Panc1 (cell line): ENCODE results near the gene LY6G5B.

Source experiments
- POLR2AphosphoS5 ChIP-seq: IDR thresholded peaks from 2 replicates; pipeline ENCODE4 v1.6.1; 2012; ENCODE audit warnings: mild to moderate bottlenecking, low read depth, low read length, moderate library complexity
- REST ChIP-seq, 2 experiments: IDR thresholded peaks; 2 replicates each; pipeline ENCODE4 v1.6.1; 2011 to 2012; ENCODE audit warnings: low read depth in 2 of 2, control low read depth in 1 of 2, low read length in 1 of 2, mild to moderate bottlenecking in 1 of 2, moderate library complexity in 1 of 2; ENCODE audit not compliant: insufficient read depth in 1 of 2
- SIN3A ChIP-seq: IDR thresholded peaks from 2 replicates; pipeline ENCODE4 v1.6.1; 2012; ENCODE audit warnings: low read depth, mild to moderate bottlenecking, low read length, moderate library complexity, borderline replicate concordance; ENCODE audit not compliant: insufficient read depth
- TF ChIP-seq, protein P1 (sequence below): fragments of 450-650 bp; IDR thresholded peaks from 2 replicates; pipeline ENCODE4 v1.5.1; 2017; ENCODE audit warnings: mild to moderate bottlenecking

GRCh38 chr6:31639449-31639861 is 30.3 kb upstream of the LY6G5B start:
- TF ChIP-seq POLR2AphosphoS5 (no peak), REST (IDR thresholded peaks at IDR 0.05; ENCODE audit: insufficient read depth in 1 of 2, low read depth in 2 of 2, low read length in 1 of 2) (no peak), SIN3A (no peak)
- TF ChIP-seq, protein P1, sequence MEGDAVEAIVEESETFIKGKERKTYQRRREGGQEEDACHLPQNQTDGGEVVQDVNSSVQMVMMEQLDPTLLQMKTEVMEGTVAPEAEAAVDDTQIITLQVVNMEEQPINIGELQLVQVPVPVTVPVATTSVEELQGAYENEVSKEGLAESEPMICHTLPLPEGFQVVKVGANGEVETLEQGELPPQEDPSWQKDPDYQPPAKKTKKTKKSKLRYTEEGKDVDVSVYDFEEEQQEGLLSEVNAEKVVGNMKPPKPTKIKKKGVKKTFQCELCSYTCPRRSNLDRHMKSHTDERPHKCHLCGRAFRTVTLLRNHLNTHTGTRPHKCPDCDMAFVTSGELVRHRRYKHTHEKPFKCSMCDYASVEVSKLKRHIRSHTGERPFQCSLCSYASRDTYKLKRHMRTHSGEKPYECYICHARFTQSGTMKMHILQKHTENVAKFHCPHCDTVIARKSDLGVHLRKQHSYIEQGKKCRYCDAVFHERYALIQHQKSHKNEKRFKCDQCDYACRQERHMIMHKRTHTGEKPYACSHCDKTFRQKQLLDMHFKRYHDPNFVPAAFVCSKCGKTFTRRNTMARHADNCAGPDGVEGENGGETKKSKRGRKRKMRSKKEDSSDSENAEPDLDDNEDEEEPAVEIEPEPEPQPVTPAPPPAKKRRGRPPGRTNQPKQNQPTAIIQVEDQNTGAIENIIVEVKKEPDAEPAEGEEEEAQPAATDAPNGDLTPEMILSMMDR, result no peak
